Ovary (tissue), 9 donors: Measurements from ENCODE around the gene NRXN2. TPM values are rescaled to one million over a fixed set of nuclear protein-coding genes. Genes with fewer than 3 reads are reported as not detected.
"Not testable (repeated sequence)": the region's sequence is repeated elsewhere in the genome, so short reads cannot be mapped to it uniquely, and the experiment has no call there.

ENCODE experiments used
- DNase-seq, 5 donors: peaks; one replicate each; pipeline ENCODE4 v3.0.0-alpha.2; 2019 to 2020
- H3K27ac ChIP-seq, 2 donors: fragments of 200-600 bp; one replicate each; pipeline versions ENCODE4 v1.5.1 to v1.8.0; 2019 to 2022
- H3K27me3 ChIP-seq: fragments of 200-600 bp; one replicate; pipeline ENCODE4 v1.8.0; 2022
- H3K36me3 ChIP-seq: fragments of 200-600 bp; sonication (generic); one replicate; pipeline ENCODE4 v1.5.1; 2019
- H3K4me1 ChIP-seq: one replicate; pipeline ENCODE4 v1.8.1; 2013; ENCODE audit warnings: mild to moderate bottlenecking, moderate library complexity; ENCODE audit not compliant: insufficient read depth
- H3K4me3 ChIP-seq: fragments of 200-600 bp; sonication (generic); one replicate; pipeline ENCODE4 v1.5.1; 2017
- H3K9me3 ChIP-seq, 2 donors: fragments of 200-600 bp in 1 of 2; sonication (generic) in 1 of 2; one replicate each; pipeline versions ENCODE4 v1.5.1 to v1.8.1; 2013 to 2019; ENCODE audit warnings: mild to moderate bottlenecking in 1 of 2, moderate library complexity in 1 of 2
- EP300 ChIP-seq: sonication (generic); formaldehyde crosslinking; IDR thresholded peaks from one replicate; pipeline ENCODE4 v1.6.1; 2017; ENCODE audit warnings: antibody characterized with exemption
- POLR2A ChIP-seq: fragments of 450-650 bp; IDR thresholded peaks from one replicate; pipeline ENCODE4 v1.6.1; 2017; ENCODE audit warnings: antibody characterized with exemption, mild to moderate bottlenecking, moderate library complexity
- WGBS, 3 donors: extraction: QIAGEN DNeasy Blood & Tissue Kit in 1 of 3; methylation state at CpG; one replicate each; pipeline versions ENCODE4 v1.1.5 to v1.1.7; 2013 to 2017; 5-methylcytosine and 5-hydroxymethylcytosine counted together
- intact Hi-C, 4 donors: fragments of 100-400 bp; cut with DNase I; formaldehyde crosslinking; loops; one replicate each; pipeline versions ENCODE4 v1.11.0 to v1.15.1; 2022 to 2023
- polyA plus RNA-seq, 2 donors: library from polyadenylated mRNA; stranded (reverse); fragments of 200-250 nt in 1 of 2; fragments of 350-450 nt in 1 of 2; fragmentation: Illumina TruSeq in 1 of 2; extraction: RNeasy Lipid Tissue Mini Kit (QIAGEN cat#74804) in 1 of 2; gene quantifications; one replicate each; pipeline ENCODE4 v1.2.3, GENCODE V29; 2013 to 2014
- total RNA-seq, 7 donors: library from RNA; depleted of rRNA in 2 of 7; stranded (reverse); fragments of >200 nt in 2 of 7; fragmentation: NEBNext Ultra II Directional in 3 of 7; extraction: Animal tissue kit (Norgen Biotek cat#: 25700) in 3 of 7; gene quantifications; one replicate each; pipeline versions ENCODE4 v1.1.0 to v1.2.4, GENCODE V29; 2016 to 2023
- TF ChIP-seq, protein P1 (sequence below), 3 donors: fragments of 450-650 bp in 2 of 3; fragments of 200-600 bp in 1 of 3; IDR thresholded peaks; one replicate each; pipeline versions ENCODE4 v1.5.1 to v1.8.0; 2016 to 2022; ENCODE audit warnings: antibody characterized with exemption in 3 of 3, mild to moderate bottlenecking in 1 of 3
- donor health status: DM: no; HTN: no; CAD: no; lungs with moderate emphysema.
- donor health status: DM: no; HTN: no; CAD: no.
- donor health status: Bipolar disorder and iron deficiency.
- donor health status: DM: yes; HTN: yes; CAD: no.
- donor health status: DM: no; HTN: no; CAD: no.
- donor health status: DM: yes; HTN: yes; CAD: no.

Gene NRXN2
- total and polyA plus RNA-seq, 9 donors, result 6.4 to 64.1 (median 19.7) TPM

- peak in 1 of 5 donors; percentile 12 for DNase-seq
- intact Hi-C loops, result no loop called here
- WGBS, 3 donors, result 80 to 86% (median 82%) methylated on average over 17 of the region's 17 CpGs
- no peaks in the 10 kb centered on the region for H3K27me3 ChIP-seq
- H3K36me3 ChIP-seq, result no peaks in the 10 kb centered on the region
- H3K4me3 ChIP-seq, result no peak overlapping the region
- H3K9me3 ChIP-seq, result no peaks in the 10 kb centered on the region
- H3K4me1 ChIP-seq, result no peaks in the 10 kb centered on the region
- no peak for TF ChIP-seq EP300
- no peak for TF ChIP-seq POLR2A
- TF ChIP-seq, protein P1, sequence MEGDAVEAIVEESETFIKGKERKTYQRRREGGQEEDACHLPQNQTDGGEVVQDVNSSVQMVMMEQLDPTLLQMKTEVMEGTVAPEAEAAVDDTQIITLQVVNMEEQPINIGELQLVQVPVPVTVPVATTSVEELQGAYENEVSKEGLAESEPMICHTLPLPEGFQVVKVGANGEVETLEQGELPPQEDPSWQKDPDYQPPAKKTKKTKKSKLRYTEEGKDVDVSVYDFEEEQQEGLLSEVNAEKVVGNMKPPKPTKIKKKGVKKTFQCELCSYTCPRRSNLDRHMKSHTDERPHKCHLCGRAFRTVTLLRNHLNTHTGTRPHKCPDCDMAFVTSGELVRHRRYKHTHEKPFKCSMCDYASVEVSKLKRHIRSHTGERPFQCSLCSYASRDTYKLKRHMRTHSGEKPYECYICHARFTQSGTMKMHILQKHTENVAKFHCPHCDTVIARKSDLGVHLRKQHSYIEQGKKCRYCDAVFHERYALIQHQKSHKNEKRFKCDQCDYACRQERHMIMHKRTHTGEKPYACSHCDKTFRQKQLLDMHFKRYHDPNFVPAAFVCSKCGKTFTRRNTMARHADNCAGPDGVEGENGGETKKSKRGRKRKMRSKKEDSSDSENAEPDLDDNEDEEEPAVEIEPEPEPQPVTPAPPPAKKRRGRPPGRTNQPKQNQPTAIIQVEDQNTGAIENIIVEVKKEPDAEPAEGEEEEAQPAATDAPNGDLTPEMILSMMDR (IDR thresholded peaks at IDR 0.05), result no peak
- no peak overlapping the region for H3K27ac ChIP-seq
Measured at GRCh38 chr11:64599698-64600211, 123.2 kb downstream of the NRXN2 start.

DNA sequence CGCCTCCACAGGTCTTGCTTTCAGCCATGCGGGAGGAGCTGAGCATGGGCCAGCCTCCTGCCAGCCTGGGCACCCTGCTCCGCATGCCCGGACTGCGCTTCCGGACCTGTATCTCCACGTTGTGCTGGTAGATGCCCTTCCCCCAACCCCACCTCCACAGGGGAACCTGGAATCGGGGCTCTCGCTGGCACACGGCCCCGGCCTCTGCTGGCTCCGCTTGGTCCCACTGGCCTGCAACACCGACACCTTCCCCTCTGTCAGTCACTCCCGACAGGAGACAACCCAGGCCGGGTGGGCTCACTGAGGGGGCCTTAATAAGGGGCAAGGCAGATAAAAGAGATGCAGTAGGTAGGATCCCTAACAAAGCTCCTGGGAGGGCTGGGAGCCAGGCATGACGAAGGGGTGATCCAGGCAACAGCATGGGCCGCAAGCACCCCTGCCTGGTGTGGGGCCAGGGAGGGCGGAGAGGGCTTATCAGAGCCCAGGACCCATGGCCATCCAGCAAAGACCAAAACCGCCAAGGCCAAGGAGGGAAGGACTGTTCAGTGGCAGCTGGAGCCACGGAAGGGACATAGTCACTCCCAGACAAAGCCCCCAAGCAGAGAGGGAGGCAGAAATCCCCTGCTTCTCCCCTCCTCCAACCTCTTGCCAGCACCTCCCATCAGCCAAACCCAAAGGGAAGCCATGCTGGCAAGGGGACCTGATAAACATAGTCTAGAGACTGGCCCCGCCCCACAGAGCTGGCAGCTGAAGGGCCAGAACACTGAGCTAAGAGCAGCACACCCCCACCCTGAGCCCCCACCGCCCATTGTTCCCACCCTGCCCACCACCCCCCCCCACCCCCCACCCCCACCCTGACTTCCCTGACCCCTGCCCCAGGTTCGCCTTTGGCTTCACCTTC, 124.0 kb downstream of the NRXN2 start:
- intact Hi-C loops, result no loop called here
- WGBS, 3 donors, result 78 to 82% (median 80%) methylated on average over 23 of the region's 23 CpGs

GRCh38 chr11:64598106-64598796, 124.7 kb downstream of the NRXN2 start:
- DNase-seq, result peak in 2 of 5 donors; percentile 11 to 27
- no peaks in the 10 kb centered on the region for H3K9me3 ChIP-seq
- 87 to 89% (median 88%) methylated on average over 12 of the region's 12 CpGs for WGBS, 3 donors
- no peaks in the 10 kb centered on the region for H3K4me1 ChIP-seq
- intact Hi-C loops, result no loop called here
- TF ChIP-seq, protein P1 (IDR thresholded peaks at IDR 0.05), result no peak
- TF ChIP-seq EP300, result no peak
- no peak for TF ChIP-seq POLR2A
- no peaks in the 10 kb centered on the region for H3K27me3 ChIP-seq
- no peaks in the 10 kb centered on the region for H3K36me3 ChIP-seq
- H3K4me3 ChIP-seq, result no peak overlapping the region
- no peak overlapping the region for H3K27ac ChIP-seq

More for the DNA sequence above, 124.0 kb downstream of the NRXN2 start:
- TF ChIP-seq POLR2A, result no peak
- no peak for TF ChIP-seq EP300
- TF ChIP-seq, protein P1 (IDR thresholded peaks at IDR 0.05), result no peak
- H3K27ac ChIP-seq, result no peak overlapping the region
- no peaks in the 10 kb centered on the region for H3K4me1 ChIP-seq
- peak in 2 of 5 donors; percentile 17 to 26 for DNase-seq
- H3K36me3 ChIP-seq, result no peaks in the 10 kb centered on the region
- no peaks in the 10 kb centered on the region for H3K9me3 ChIP-seq
- H3K27me3 ChIP-seq, result no peaks in the 10 kb centered on the region
- H3K4me3 ChIP-seq, result no peak overlapping the region

GRCh38 chr11:64597671-64598101, 125.3 kb downstream of the NRXN2 start:
- intact Hi-C loops, result no loop called here

GRCh38 chr11:64595922-64596321, 127.1 kb downstream of the NRXN2 start:
- H3K27me3 ChIP-seq, intact Hi-C loops, DNase-seq, H3K4me3 ChIP-seq, H3K4me1 ChIP-seq, H3K27ac ChIP-seq, H3K36me3 ChIP-seq, H3K9me3 ChIP-seq: not testable (repeated sequence)
- 62 to 71% (median 69%) methylated on average over 1 of the region's 1 CpG for WGBS, 3 donors

More at GRCh38 chr11:64597671-64598101, 125.3 kb downstream of the NRXN2 start:
- Histone ChIP-seq H3K9me3 (no peaks in the 10 kb centered on the region), H3K27ac (no peak overlapping the region), H3K36me3 (no peaks in the 10 kb centered on the region), H3K4me1 (no peaks in the 10 kb centered on the region), H3K27me3 (no peaks in the 10 kb centered on the region), H3K4me3 (no peak overlapping the region)
- TF ChIP-seq, protein P1 (IDR thresholded peaks at IDR 0.05), result no peak
- no peak for TF ChIP-seq EP300
- peak in 2 of 5 donors; percentile 9 to 30 for DNase-seq
- WGBS, 3 donors, result 88 to 89% (median 88%) methylated on average over 13 of the region's 13 CpGs
